ENCODE measurements around the gene PPP1R27.

- TF ChIP-seq CTCF (IDR thresholded peaks at IDR 0.05; ENCODE audit: extremely low read depth in 1 of 2, insufficient read depth in 1 of 2, low read depth in 1 of 2, low read length in 2 of 2) (no peak), MAX (IDR thresholded peaks at IDR 0.05; ENCODE audit: insufficient read depth, insufficient read length) (no peak), EZH2 (IDR thresholded peaks at IDR 0.05; ENCODE audit: borderline replicate concordance, low read depth, low read length, severe bottlenecking) (no peak), JUN (IDR thresholded peaks at IDR 0.05; ENCODE audit: borderline replicate concordance, insufficient read depth, insufficient read length, low read depth) (no peak), POLR2AphosphoS5 (IDR thresholded peaks at IDR 0.05; ENCODE audit: insufficient read depth, low read depth, low read length) (no peak), POLR2A (IDR thresholded peaks at IDR 0.05; ENCODE audit: low read depth, low read length) (no peak), MYC (IDR thresholded peaks at IDR 0.05; ENCODE audit: low read depth, low read length) (no peak)
These were observed 2.2 kb downstream of the PPP1R27 start for GRCh38 chr17:81832608-81833159.

All from endothelial cell of umbilical vein (primary cell).